LHCN-M2 (cell line): Measurements from ENCODE around the gene CAPZB. TPM values are rescaled to one million over a fixed set of nuclear protein-coding genes. Genes with fewer than 3 reads are reported as not detected.
"Not testable (repeated sequence)": the region's sequence is repeated elsewhere in the genome, so short reads cannot be mapped to it uniquely, and the experiment has no call there.

Experiments used
- DNase-seq: peaks from one replicate; pipeline ENCODE4 v3.0.0-alpha.2; 2012; ENCODE audit warnings: low read depth
- polyA plus RNA-seq: library from polyadenylated mRNA; unstranded; fragments of >200 nt; gene quantifications from one replicate; pipeline ENCODE4 v1.2.1, GENCODE V29; 2012; ENCODE audit warnings: missing spikeins
- total RNA-seq: library from RNA; depleted of rRNA; stranded (reverse); fragments of >200 nt; gene quantifications from 2 replicates; pipeline ENCODE4 v1.2.3, GENCODE V29; 2014; rRNA removed

Gene CAPZB
- 97.1 and 134 TPM in 2 replicates for total RNA-seq
- 454 TPM for polyA plus RNA-seq

GRCh38 chr1:19485362-19486187 lies at the start of gene CAPZB:
CAPZB (minus strand) TSS chr1:19485539; CDS start chr1:19485438, 101 bp downstream.
- DNase-seq, result peak; percentile 87

GRCh38 chr1:19534281-19534680 lies 48.9 kb upstream of the CAPZB start:
- no peak for DNase-seq

DNA sequence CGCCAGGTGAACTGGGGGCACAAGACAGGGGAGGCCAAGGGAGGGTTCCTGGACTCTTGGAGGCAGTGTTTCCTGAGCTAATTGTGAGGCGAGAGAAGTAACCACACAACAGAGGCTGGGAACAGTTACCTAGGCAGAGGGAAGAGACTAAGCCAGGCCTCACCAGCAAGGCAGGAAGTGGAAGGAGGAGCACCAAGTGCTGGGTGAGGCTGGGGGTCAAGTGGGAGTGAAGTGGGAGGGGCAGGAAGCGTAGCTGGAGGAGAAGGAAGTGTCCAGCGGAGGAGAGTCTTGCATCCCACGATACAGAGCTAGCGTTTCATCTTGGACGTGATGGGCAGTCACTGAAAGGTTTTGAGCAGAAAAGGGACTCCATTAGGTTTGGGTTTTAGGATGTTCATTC lies 48.3 kb upstream of the CAPZB start:
- DNase-seq, result no peak

DNA sequence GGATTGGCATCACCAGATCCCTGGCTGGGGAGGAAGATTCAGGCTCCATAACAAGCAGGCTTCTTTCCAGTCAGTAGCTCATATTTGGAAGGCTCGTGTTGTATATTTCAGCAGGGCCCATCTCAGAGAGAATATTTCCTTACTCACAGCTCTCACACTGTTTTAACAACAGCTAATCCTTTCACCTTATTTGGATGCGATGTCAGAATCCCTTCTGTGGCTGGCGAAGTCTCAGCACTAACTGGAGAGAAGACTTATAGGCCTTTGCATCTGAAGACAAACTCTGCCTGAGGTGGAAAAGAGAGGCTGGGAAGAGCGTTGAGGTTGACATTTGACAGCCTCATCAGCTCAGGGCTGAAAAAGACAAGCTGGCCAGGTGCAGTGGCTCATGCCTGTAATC lies 47.2 kb upstream of the CAPZB start:
- DNase-seq, result no peak

GRCh38 chr1:19529664-19530063 lies 44.3 kb upstream of the CAPZB start:
- DNase-seq, result no peak

DNA sequence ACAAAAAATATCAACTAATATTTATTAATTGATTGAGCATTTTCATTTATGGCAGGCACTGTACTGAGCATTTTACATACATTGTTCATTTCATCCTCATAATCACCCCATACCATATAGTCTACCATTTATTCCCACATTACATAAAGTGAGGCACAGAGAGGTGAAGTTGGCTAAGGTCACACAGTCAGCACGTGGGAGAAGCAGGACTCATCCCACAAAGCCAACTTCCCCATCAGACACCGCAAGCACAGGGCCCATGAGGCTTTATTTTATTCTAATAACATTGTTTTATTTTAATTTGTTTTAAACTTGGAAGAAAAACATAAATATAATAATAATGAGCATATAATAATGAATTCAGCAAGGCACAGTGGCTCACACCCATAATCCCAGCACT lies 43.1 kb upstream of the CAPZB start:
- DNase-seq, result no peak

DNA sequence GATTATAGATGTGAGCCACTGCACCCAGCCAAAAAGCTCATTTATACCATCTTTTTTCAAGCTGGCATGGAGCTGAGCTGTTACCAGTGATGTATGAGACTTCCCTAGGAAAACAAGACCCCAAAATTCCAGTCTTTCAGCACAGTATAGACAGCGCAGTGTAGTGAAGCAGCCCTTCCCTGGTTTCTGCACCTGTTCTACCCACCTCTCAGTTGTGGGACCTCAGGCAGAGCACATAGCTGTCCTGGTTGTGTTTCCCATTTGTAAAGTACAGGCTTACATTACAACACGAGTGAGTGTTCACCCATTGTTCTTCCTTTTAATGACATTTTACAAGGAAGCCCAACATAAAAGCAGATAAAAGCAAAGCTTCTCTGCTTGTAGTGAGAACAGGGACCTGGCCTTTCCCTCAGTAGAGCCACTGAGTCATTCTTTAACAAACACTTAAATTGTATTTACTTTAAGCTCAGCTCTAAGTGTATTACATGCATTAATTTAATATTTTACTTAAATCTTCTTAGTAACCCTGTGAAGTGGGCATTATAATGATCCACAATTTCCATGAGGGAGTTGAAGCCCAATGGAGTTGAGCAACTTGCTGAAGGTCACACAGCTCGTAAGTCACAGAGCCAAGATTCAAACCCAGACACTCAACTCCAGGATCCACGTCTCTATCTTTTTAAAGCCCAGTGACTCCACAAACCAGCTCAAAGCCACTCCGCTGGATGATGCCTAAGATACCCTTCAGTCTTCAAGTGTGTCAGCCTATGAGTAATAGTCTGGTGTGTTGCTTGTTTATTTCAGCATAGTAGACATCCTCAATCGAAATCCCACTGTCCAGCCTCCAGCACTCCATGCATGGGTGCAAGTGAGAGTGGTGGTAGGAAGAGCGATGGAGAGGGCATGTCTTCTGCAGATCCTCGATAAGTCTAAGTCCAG lies 40.5 kb upstream of the CAPZB start:
- DNase-seq, result no peak

GRCh38 chr1:19524791-19525190 lies 39.5 kb upstream of the CAPZB start:
- no peak for DNase-seq

DNA sequence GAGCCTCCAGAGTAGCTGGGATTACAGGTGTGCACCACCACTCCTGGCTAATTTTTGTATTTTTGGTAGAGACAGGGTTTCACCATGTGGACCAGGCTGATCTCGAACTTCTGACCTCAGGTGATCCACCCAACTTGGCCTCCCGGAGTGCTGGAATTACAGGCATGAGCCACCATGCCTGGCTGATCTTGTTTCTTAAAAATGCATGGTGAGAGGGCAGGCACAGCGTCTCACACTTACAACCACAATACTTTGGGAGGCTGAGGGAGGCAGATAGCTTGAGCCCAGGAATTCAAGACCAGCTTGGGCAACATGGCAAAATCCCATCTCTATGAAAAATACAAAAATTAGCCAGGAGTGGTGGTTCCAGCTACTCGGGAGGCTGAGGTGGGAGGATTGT lies 37.2 kb upstream of the CAPZB start:
- not testable (repeated sequence) for DNase-seq

- no peak for DNase-seq
These were observed 36.1 kb upstream of the CAPZB start for GRCh38 chr1:19521411-19521810.

DNA sequence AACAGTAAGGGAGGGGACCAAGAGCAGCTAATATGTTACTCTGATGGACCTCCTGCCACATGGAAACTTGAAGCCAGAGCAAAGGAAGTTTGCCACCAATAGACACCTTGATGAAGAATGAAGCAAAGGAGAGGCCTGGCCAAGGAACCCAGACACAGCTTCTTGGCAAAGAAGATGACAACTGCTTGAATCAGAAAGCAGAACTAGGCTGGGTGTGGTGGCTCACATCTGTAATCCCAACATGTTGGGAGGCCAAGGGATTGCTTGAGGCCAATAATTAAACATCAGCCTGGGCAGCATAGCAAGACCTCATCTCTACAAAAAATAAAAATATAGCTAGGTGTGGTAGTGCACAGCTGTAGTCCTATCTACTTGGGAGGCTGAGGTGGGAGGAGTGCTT lies 31.7 kb upstream of the CAPZB start:
- DNase-seq, result no peak

GRCh38 chr1:19515201-19515600 lies 29.9 kb upstream of the CAPZB start:
- no peak for DNase-seq

GRCh38 chr1:19514391-19514831 lies 29.1 kb upstream of the CAPZB start:
- DNase-seq, result peak; percentile 31

DNA sequence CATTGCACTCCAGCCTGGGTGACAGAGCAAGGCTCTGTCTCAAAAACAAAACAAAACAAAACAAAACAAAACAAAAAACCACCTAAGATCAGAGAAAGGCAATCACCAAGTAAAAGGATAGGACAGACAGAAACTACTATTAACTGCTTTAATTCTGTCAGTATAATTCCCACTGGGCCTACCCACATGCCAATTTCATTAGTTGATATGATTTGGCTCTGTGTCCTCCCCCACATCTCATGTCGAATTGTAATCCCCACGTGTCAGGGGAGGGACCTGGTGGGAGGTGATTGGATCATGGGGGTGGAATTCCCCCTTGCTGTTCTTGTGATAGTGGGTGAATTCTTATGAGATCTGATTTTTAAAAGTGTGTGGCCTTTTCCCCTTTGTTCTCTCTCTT lies 27.2 kb upstream of the CAPZB start:
- peak; percentile 13 for DNase-seq

DNA sequence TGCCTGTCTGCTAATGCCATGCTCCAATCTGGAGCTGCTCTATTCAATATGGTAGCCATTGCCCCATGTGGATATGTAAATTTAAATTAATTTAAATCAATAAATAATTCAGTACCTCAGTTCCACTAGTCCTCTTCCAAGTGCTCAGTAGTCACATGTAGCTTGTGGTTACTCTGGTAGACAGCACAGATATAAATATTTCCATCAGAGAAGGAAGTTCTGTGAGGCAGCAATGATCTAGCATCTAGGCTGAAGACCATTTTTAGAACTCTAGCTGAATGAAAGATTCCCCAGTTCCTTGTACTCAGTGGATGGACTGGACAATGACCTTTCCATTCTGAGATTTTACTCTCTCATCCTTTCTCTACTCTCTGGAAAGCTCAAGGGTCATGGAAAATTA lies 25.8 kb upstream of the CAPZB start:
- no peak for DNase-seq

- DNase-seq, result not testable (repeated sequence)
These were observed 24.3 kb upstream of the CAPZB start for GRCh38 chr1:19509647-19510046.

- no peak for DNase-seq
These were observed 22.2 kb upstream of the CAPZB start for GRCh38 chr1:19507516-19507915.

- no peak for DNase-seq
These were observed 20.5 kb upstream of the CAPZB start for GRCh38 chr1:19505693-19506457.

DNA sequence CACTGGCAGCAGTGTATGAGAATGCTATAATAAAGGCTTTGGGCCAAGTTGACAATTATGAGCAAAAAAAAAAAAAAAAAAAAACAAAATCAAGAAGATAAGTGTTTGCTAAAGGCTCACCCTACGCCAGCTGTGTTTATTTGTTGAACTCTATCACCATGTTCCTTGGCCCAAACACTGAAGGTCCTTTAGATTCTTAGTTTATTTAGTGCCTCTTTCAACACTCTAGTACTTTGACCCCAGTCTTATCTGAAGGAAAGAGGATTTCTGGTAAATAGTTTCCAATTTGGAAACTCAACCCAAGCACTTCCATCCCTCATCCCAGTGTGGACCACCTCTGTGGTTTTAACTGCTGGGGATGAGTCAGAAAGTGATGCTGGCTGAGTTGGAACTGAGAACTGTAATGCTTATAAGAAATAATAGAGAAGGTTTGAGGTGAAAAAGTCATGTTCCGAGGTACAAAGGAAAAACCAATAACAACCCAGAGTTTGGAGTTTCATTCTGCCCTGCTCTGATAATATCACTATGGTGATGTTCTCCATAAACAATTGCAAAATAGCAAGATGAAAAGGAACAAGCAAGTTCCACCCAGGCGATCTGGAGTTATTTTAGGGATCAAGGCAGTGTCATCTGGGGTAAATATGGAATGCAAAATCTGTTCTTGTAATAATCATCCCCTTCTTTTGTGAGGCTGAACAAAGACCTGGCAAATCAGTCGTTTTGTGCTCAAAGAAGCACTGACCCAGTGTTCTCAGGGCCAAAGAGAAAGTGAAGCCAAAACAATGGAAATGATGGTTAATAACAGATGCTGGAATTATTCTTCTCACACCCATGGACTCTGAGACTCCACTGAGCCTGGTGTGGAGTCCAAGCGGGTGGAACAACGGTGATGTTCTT lies 19.7 kb upstream of the CAPZB start:
- DNase-seq, result peak; percentile 57

- not testable (repeated sequence) for DNase-seq
These were observed 16.9 kb upstream of the CAPZB start for GRCh38 chr1:19502284-19502683.

DNA sequence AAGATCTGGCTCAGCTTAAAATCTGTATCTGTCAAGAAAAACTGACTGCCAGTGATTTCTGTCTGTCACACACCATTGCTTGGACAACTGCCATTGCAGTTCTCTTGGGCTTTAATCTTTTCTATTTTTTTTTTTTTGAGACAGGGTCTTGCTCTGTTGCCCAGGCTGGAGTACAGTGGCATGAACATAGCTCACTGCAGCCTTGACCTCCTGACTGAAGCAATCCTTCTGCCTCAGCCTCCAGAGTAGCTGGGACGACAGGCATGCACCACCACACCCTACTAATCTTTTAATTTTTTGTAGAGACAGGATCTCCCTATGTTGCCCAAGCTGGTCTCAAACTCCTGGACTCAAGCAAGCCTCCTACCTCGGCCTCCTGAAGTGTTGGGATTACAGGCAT lies 14.5 kb upstream of the CAPZB start:
- not testable (repeated sequence) for DNase-seq
